MCF 10A (cell line): Measurements from ENCODE around the gene KRT7. TPM values are rescaled to one million over a fixed set of nuclear protein-coding genes. Genes with fewer than 3 reads are reported as not detected.

ENCODE experiments used
- BruUV-seq: library from RNA; stranded (reverse); fragments of 400-500 nt; replicated peaks from 2 replicates; lab custom pipeline; 2021; lab: Mats Ljungman, UMichigan
- CTCF ChIA-PET: fragments of 300-600 bp; sonication (Branson Sonifier 250); formaldehyde crosslinking; extraction: SDS; loops from one replicate; lab custom pipeline; 2021; ENCODE audit warnings: antibody characterized with exemption, inconsistent platforms; lab: Yijun Ruan, JAX
- POLR2A ChIA-PET: fragments of 300-600, 350-650 bp; sonication (Branson Sonifier 250); formaldehyde crosslinking; extraction: SDS; loops from one replicate; lab custom pipeline; 2020; ENCODE audit warnings: antibody characterized with exemption, inconsistent platforms; lab: Yijun Ruan, JAX
- DNase-seq: peaks from one replicate; pipeline ENCODE4 v3.0.0-alpha.2; 2018; ENCODE audit not compliant: unreplicated experiment
- H3K27ac Mint-ChIP-seq: one replicate; pipeline ENCODE4 v1.8.0; 2022; ENCODE audit warnings: mild to moderate bottlenecking, low read depth, mixed read lengths; ENCODE audit not compliant: unreplicated experiment
- H3K27me3 Mint-ChIP-seq: one replicate; pipeline ENCODE4 v1.8.0; 2022; ENCODE audit warnings: mixed read lengths; ENCODE audit not compliant: insufficient read depth, unreplicated experiment
- H3K36me3 Mint-ChIP-seq: one replicate; pipeline ENCODE4 v1.8.0; 2022; ENCODE audit warnings: mild to moderate bottlenecking, moderate library complexity, mixed read lengths; ENCODE audit not compliant: insufficient read depth, unreplicated experiment
- H3K4me1 Mint-ChIP-seq: one replicate; pipeline ENCODE4 v1.8.0; 2022; ENCODE audit warnings: mixed read lengths; ENCODE audit not compliant: insufficient read depth, unreplicated experiment
- H3K4me3 Mint-ChIP-seq: one replicate; pipeline ENCODE4 v1.8.0; 2022; ENCODE audit warnings: mild to moderate bottlenecking, moderate library complexity, mixed read lengths; ENCODE audit not compliant: unreplicated experiment
- H3K9me3 Mint-ChIP-seq: one replicate; pipeline ENCODE4 v1.8.0; 2022; ENCODE audit warnings: mixed read lengths; ENCODE audit not compliant: unreplicated experiment
- intact Hi-C: fragments of 100-400 bp; cut with micrococcal nuclease; formaldehyde crosslinking; loops from 2 replicates; pipeline ENCODE4 v1.14.1; 2022
- total RNA-seq: library from RNA; stranded (reverse); gene quantifications from 2 replicates; pipeline ENCODE4 v1.2.3, GENCODE V29; 2022
- TF ChIP-seq, protein P1 (sequence below): fragments of 200-600 bp; IDR thresholded peaks from one replicate; pipeline ENCODE4 v1.8.0; 2022; ENCODE audit warnings: antibody characterized with exemption, mild to moderate bottlenecking; ENCODE audit not compliant: unreplicated experiment

KRT7 gene
- total RNA-seq, 1 experiment from 2014 or later: 3,360 TPM

DNA sequence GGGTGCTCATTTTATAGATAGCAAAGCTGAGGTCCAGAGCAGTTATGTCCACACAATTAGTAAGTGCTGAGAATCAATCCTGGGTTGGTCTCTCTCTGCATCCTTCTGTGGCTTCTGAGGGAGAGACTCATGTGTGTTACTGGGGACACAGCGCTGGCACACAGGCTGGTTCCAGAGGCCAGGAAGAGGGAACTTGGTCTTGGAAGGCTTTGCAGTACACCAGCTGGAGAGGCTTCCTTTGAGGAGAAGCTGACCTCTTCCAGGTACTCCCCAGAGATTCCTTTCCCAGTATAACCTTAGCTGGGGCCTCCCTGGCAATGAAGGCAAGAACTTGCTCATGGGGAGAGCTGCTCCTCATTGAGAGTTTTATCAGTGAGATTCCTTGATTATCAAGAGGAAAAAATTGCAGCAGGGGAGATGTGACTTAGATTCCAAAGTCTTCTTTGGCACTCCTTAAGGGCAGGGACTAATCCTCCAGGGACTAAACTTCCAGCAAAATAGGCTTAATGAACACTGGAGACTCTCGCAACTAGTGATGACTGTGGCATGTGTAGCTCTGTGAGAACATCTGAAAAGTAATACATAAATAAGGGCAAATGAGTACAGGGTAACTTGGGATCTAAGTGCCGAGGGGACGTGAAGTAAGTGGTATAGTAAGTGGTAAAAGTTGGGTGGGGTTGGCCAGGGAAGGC, 27.3 kb upstream of the KRT7 start:
- peaks cover 6% of the 10 kb centered on the region for H3K36me3 Mint-ChIP-seq
- H3K27me3 Mint-ChIP-seq: no peaks in the 10 kb centered on the region
- H3K27ac Mint-ChIP-seq: no peak overlapping the region
- no peak for DNase-seq
- BruUV-seq: no TSS peak
- TF ChIP-seq, protein P1, sequence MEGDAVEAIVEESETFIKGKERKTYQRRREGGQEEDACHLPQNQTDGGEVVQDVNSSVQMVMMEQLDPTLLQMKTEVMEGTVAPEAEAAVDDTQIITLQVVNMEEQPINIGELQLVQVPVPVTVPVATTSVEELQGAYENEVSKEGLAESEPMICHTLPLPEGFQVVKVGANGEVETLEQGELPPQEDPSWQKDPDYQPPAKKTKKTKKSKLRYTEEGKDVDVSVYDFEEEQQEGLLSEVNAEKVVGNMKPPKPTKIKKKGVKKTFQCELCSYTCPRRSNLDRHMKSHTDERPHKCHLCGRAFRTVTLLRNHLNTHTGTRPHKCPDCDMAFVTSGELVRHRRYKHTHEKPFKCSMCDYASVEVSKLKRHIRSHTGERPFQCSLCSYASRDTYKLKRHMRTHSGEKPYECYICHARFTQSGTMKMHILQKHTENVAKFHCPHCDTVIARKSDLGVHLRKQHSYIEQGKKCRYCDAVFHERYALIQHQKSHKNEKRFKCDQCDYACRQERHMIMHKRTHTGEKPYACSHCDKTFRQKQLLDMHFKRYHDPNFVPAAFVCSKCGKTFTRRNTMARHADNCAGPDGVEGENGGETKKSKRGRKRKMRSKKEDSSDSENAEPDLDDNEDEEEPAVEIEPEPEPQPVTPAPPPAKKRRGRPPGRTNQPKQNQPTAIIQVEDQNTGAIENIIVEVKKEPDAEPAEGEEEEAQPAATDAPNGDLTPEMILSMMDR: no peak
- H3K4me3 Mint-ChIP-seq: no peak overlapping the region
- ChIA-PET POLR2A (interaction anchor here (0.6 to 1.0 kb wide), 3 partner anchors 14 to 846 kb away, joined by 3 read pairs; partner anchors contain the start of gene KRT80), CTCF (interaction anchor here (0.6 to 1.0 kb wide), 4 partner anchors 22 to 74 kb away, joined by 3 to 5 read pairs (median 4); no protein-coding TSS in a partner anchor)
- H3K4me1 Mint-ChIP-seq: peaks cover 67% of the 10 kb centered on the region
- intact Hi-C loops: no loop called here
- no peaks in the 10 kb centered on the region for H3K9me3 Mint-ChIP-seq

- intact Hi-C loops: no loop called here
- no TSS peak for BruUV-seq
- ChIA-PET CTCF (interaction anchor here (0.6 to 1.0 kb wide), 3 partner anchors 23 to 73 kb away, joined by 3 to 5 read pairs (median 4); no protein-coding TSS in a partner anchor), POLR2A (interaction anchor here (0.6 to 1.7 kb wide), 2 partner anchors 23 to 136 kb away, joined by 3 to 6 read pairs; no protein-coding TSS in a partner anchor)
- peaks cover 4% of the 10 kb centered on the region for H3K36me3 Mint-ChIP-seq
- H3K9me3 Mint-ChIP-seq: no peaks in the 10 kb centered on the region
- H3K27me3 Mint-ChIP-seq: no peaks in the 10 kb centered on the region
- TF ChIP-seq, protein P1: no peak
- no peak overlapping the region for H3K27ac Mint-ChIP-seq
- DNase-seq: no peak
- H3K4me1 Mint-ChIP-seq: peaks cover 70% of the 10 kb centered on the region
- no peak overlapping the region for H3K4me3 Mint-ChIP-seq
Observed at GRCh38 chr12:52206304-52207040, 26.6 kb upstream of the KRT7 start.

GRCh38 chr12:52207106-52207505, 25.9 kb upstream of the KRT7 start:
- Mint-ChIP-seq H3K27ac (no peak overlapping the region), H3K27me3 (no peaks in the 10 kb centered on the region), H3K4me3 (no peak overlapping the region), H3K4me1 (peaks cover 70% of the 10 kb centered on the region), H3K9me3 (no peaks in the 10 kb centered on the region), H3K36me3 (no peaks in the 10 kb centered on the region)
- intact Hi-C loops: no loop called here
- no TSS peak for BruUV-seq
- TF ChIP-seq, protein P1: no peak
- POLR2A ChIA-PET: interaction anchor here (1.1 to 1.7 kb wide), 4 partner anchors 10 to 59 kb away, joined by 3 to 10 read pairs (median 6); partner anchors contain the start of gene KRT80
- CTCF ChIA-PET: interaction anchor here (0.7 to 2.4 kb wide), 5 partner anchors 15 to 672 kb away, joined by 4 to 13 read pairs (median 5); partner anchors contain the start of gene KRT80
- DNase-seq: no peak

DNA sequence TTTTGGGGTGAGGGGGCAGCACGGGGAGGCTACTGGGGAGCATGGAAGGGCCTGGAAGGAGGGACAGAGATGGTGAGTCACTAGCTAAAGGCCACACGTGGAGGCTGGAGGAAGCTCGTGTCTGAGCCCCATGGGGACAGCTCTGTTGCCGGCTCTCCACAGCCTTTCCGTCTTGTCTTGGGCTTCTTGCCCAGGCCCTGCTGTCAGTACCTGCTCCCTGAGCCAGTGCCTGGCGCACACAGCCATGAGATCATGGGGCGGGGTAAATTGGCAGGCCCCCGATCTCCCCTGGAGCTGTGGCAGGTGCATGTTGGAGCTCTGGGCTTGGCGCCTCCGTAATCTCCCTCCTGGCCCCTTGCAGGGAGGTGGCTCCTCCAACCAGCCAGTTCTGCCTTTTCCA, 25.1 kb upstream of the KRT7 start:
- intact Hi-C loops: no loop called here
- no peak overlapping the region for H3K4me3 Mint-ChIP-seq
- TF ChIP-seq, protein P1: no peak
- H3K27ac Mint-ChIP-seq: peak overlapping the region; percentile 61
- DNase-seq: peak; percentile 87
- H3K27me3 Mint-ChIP-seq: no peaks in the 10 kb centered on the region
- no peaks in the 10 kb centered on the region for H3K9me3 Mint-ChIP-seq
- no peaks in the 10 kb centered on the region for H3K36me3 Mint-ChIP-seq
- peaks cover 68% of the 10 kb centered on the region for H3K4me1 Mint-ChIP-seq
- ChIA-PET POLR2A (interaction anchor here (0.6 to 1.7 kb wide), 13 partner anchors 10 to 729 kb away, joined by 3 to 10 read pairs (median 3); partner anchors contain the start of gene KRT80), CTCF (interaction anchor here (0.7 to 2.4 kb wide), 10 partner anchors 8 to 672 kb away, joined by 3 to 13 read pairs (median 4); partner anchors contain the start of gene KRT80)
- BruUV-seq: no TSS peak
